ENCODE results near the gene MLXIP. TPM values are rescaled to one million over a fixed set of nuclear protein-coding genes. Genes with fewer than 3 reads are reported as not detected.
"Not testable (repeated sequence)": the region's sequence is repeated elsewhere in the genome, so short reads cannot be mapped to it uniquely, and the experiment has no call there.

The MLXIP gene
- total RNA-seq, 6 experiments from 2014 or later = 13.9 to 45.9 (median 16.6) TPM

DNA sequence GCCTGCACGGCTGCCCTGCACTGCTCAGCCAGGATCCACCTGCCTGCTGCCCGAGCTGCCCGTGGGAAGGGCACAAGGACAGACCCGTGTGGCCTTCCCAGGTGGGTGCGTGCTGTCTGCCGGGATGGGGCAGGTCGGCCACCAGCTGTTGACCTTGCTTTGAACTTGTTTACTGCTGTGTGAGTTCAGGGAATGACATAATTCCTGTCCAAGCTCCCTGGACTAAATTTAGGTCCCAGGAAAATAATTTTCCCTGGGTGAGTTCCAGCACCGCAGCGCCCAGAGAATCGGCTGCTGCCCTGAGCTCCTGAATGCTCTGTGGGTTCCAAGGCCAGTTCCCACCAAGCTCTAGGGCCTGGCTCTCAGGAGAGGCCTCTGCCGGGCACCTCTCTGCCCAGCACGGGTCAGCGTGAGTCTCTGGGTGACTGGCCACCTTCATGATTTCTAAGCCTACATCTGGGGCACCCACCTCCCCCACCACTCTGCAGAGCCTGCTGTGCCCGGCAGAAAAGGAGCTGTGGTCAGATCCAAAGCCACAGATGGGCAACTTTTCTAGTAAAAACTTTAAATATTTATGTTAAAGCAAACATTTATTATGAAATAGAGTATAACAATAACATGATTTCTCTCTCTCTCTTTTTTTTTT is 27.2 kb upstream of the MLXIP start:
- Histone ChIP-seq H3K4me3 (peak overlapping the region in 1 of 3 donors; percentile 4), H3K27ac (peak overlapping the region; percentile 82 to 94 (median 93)), H3K4me1 (peaks cover 0 to 29% (median 11%) of the 10 kb centered on the region in 4 donors), H3K36me3 (no peaks in the 10 kb centered on the region), H3K27me3 (no peaks in the 10 kb centered on the region), H3K9me3 (no peaks in the 10 kb centered on the region)
- ATAC-seq = peak; percentile 78 to 86 (median 82)
- TF ChIP-seq, protein P1, sequence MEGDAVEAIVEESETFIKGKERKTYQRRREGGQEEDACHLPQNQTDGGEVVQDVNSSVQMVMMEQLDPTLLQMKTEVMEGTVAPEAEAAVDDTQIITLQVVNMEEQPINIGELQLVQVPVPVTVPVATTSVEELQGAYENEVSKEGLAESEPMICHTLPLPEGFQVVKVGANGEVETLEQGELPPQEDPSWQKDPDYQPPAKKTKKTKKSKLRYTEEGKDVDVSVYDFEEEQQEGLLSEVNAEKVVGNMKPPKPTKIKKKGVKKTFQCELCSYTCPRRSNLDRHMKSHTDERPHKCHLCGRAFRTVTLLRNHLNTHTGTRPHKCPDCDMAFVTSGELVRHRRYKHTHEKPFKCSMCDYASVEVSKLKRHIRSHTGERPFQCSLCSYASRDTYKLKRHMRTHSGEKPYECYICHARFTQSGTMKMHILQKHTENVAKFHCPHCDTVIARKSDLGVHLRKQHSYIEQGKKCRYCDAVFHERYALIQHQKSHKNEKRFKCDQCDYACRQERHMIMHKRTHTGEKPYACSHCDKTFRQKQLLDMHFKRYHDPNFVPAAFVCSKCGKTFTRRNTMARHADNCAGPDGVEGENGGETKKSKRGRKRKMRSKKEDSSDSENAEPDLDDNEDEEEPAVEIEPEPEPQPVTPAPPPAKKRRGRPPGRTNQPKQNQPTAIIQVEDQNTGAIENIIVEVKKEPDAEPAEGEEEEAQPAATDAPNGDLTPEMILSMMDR (IDR thresholded peaks at IDR 0.05) = no peak
- no peak for TF ChIP-seq POLR2A (IDR thresholded peaks at IDR 0.05)
- DNase-seq = peak; percentile 82 to 91 (median 85)
- WGBS (ENCODE audit: insufficient coverage, low coverage, low lambda C conversion rate, missing lambda C conversion rate) = 13% methylated on average over 5 of the region's 14 CpGs
- intact Hi-C loops (cut with DNase I) = no loop called here

DNA sequence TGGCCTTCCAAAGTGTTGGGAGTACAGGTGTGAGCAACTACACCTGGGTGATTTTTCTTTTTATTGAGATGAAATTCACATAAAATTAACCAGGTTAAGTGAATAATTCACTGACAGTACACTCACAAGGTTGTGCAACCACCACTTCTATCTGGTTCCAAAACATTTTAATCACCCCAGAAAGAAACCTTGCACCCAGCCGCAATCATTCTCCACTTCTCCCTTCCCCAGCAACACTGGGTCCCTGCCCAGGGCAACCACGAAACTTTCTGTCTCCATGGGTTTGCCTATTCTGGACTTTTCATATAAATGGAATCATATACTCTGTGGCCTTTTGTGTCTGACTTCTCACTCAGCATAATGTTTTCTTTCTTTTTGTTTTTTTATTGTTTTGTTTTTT is 26.3 kb upstream of the MLXIP start:
- intact Hi-C loops (cut with DNase I) = no loop called here
- ATAC-seq (peak; percentile 43 to 54 (median 50)), DNase-seq (peak in 1 of 3 donors; percentile 73)
- Histone ChIP-seq H3K4me1 (peaks cover 0 to 29% (median 11%) of the 10 kb centered on the region in 4 donors), H3K9me3 (no peaks in the 10 kb centered on the region), H3K4me3 (peak overlapping the region in 1 of 3 donors; percentile 4), H3K27me3 (no peaks in the 10 kb centered on the region), H3K27ac (peak overlapping the region; percentile 82 to 94 (median 93)), H3K36me3 (no peaks in the 10 kb centered on the region)
- WGBS (ENCODE audit: insufficient coverage, low coverage, low lambda C conversion rate, missing lambda C conversion rate) = 17% methylated on average over 2 of the region's 2 CpGs
- TF ChIP-seq, protein P1 (IDR thresholded peaks at IDR 0.05) = no peak
- no peak for TF ChIP-seq POLR2A (IDR thresholded peaks at IDR 0.05)

DNA sequence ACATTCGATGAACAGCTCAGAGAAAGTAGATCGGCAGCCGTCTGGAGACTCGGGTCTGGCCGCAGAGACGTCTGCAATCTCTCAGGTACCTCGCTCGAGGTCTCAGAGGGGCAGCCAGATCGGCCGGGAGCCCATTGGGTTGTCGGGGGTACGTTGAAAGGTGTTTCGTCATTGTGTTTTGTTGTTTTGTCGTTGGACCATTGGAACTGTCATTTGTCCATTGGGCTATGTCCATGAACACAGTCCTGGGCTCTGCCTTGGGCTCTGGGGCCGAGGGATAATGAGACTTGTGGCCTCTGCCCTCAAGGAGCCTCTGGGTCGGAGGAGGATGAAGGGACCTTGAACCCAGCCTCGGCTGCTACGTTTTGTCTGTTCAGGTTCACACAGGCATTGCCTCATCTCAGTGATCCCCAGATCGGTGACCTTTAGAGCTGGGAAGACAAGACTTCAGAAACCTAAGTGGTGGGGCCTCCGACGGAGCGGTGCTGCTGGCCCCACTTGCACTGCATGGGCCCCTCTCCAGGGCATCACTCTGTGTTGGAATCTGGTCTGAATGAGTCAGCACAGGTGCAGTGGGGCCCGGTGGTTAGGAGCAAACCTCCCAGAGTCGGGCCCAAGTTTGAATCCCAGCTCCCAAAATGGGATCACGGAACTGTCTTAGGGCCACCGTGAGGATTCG is 23.6 kb upstream of the MLXIP start:
- Histone ChIP-seq H3K27ac (peak overlapping the region in 1 of 3 donors; percentile 7), H3K4me3 (no peak overlapping the region), H3K36me3 (no peaks in the 10 kb centered on the region), H3K27me3 (no peaks in the 10 kb centered on the region), H3K9me3 (no peaks in the 10 kb centered on the region), H3K4me1 (peaks cover 0 to 29% (median 11%) of the 10 kb centered on the region in 4 donors)
- peak in 1 of 4 donors; percentile 7 for ATAC-seq
- TF ChIP-seq, protein P1 (IDR thresholded peaks at IDR 0.05) = no peak
- TF ChIP-seq POLR2A (IDR thresholded peaks at IDR 0.05) = no peak
- 54% methylated on average over 12 of the region's 27 CpGs for WGBS (ENCODE audit: insufficient coverage, low coverage, low lambda C conversion rate, missing lambda C conversion rate)
- no peak for DNase-seq
- intact Hi-C loops (cut with DNase I) = loop anchor here (5.0 kb wide), 1 partner anchor 67 kb away; no protein-coding TSS in a partner anchor

DNA sequence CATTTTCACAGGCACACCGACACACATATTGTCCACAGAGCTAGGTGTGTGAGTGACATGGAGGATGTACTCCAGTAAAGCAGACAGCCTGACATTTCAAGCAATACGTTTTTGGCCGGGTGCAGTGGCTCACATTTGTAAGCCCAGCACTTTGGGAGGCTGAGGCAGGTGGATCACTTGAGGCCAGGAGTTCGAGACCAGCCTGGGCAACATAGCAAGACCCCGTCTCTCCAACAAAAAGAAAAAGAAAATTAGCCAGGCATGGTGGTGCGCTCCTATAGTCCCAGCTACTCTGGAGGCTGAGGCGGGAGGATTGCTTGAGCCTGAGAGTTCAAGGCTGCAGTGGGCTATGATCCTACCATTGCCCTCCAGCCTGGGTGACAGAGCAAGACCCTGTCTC is 22.1 kb upstream of the MLXIP start:
- not testable (repeated sequence) for H3K36me3 ChIP-seq, DNase-seq, ATAC-seq, H3K27me3 ChIP-seq, H3K27ac ChIP-seq, H3K4me3 ChIP-seq, H3K9me3 ChIP-seq
- WGBS (ENCODE audit: insufficient coverage, low coverage, low lambda C conversion rate, missing lambda C conversion rate) = 93% methylated on average over 2 of the region's 7 CpGs
- intact Hi-C loops (cut with DNase I) = loop anchor here (5.0 kb wide), 1 partner anchor 66 kb away; no protein-coding TSS in a partner anchor
- peaks cover 0 to 21% (median 6%) of the 10 kb centered on the region in 4 donors for H3K4me1 ChIP-seq

All from right lobe of liver (tissue), 6 donors.